ENCODE data around the gene RDH5.

Gene RDH5

DNA sequence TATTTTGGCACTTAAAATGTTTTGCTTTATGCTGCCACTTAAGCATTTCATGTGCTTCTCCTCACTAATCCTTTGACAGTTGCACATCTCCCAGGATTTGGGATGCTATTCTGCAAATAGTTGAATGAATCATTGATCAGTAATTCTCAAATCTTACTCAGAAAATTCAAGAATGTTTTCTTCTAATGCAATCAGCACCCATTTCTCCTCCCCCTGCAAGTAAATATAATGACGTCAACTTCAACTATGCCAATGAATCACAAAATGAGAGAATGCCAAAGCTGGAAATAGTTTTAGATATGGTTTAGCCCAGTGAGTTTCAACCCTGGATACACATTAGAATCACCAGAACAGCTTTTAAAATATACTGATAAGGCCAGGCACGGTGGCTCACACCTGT lies 6.5 kb upstream of the RDH5 start:
- DNase-seq = no peak

- DNase-seq = no peak
Measured at GRCh38 chr12:55715169-55715764, 4.9 kb upstream of the RDH5 start.

DNA sequence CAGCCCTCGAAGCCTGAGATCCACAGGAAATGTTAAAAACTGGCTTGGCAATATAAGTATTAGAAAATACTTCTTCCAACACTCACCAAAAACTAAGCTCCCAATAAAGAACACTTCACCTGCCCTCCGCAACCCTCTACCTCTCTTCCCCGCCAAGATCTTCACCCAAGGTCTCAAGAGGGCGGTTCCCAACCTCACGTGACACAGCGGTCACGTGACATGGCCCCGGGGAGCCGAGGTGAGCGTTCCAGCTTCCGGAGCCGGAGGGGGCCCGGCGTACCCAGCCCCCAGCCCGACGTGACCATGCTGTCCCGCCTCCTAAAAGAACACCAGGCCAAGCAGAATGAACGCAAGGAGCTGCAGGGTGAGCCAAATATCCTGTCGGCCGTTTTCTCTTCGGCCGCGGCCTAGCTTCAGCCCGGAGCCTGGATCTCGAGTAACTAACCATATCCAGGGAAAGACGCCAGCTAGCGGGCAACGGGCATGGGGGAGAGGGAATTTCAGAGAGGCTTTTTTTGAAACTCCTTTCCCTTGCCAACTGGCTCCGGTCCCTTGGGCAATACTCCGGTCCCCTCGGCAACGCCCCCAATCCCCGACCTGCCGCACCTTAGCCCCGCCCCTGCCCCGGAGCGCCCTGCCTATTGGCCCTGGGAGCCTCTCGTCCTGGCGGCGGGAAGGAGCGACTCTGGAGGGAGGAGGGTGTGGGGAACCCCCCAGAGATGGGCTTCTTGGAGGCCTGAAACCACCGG lies 4.2 kb upstream of the RDH5 start, which contains the start of gene BLOC1S1:
Gene BLOC1S1 (plus strand): TSS at position 214 of the 749 bp plus-strand sequence. CDS start 6 bp downstream, at position 220.
- peak; percentile 88 to 92 for DNase-seq

DNA sequence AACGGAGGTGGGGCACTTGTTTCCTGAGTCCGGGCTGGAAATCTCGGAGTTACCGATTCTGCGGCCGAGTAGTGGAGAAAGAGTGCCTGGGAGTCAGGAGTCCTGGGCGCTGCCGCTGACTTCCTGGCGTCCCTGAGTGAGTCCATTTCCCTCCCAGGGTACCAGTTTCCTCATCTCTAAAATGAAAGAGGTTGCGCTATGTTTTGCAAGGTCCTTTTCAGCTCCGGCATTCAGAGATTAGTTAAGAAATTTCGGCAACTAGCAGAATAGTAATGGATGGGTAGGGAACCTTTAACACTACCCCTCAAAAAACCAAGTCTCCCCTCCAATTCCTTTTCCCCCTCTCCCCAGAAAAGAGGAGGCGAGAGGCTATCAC lies 3.6 kb upstream of the RDH5 start:
- no peak for DNase-seq

DNA sequence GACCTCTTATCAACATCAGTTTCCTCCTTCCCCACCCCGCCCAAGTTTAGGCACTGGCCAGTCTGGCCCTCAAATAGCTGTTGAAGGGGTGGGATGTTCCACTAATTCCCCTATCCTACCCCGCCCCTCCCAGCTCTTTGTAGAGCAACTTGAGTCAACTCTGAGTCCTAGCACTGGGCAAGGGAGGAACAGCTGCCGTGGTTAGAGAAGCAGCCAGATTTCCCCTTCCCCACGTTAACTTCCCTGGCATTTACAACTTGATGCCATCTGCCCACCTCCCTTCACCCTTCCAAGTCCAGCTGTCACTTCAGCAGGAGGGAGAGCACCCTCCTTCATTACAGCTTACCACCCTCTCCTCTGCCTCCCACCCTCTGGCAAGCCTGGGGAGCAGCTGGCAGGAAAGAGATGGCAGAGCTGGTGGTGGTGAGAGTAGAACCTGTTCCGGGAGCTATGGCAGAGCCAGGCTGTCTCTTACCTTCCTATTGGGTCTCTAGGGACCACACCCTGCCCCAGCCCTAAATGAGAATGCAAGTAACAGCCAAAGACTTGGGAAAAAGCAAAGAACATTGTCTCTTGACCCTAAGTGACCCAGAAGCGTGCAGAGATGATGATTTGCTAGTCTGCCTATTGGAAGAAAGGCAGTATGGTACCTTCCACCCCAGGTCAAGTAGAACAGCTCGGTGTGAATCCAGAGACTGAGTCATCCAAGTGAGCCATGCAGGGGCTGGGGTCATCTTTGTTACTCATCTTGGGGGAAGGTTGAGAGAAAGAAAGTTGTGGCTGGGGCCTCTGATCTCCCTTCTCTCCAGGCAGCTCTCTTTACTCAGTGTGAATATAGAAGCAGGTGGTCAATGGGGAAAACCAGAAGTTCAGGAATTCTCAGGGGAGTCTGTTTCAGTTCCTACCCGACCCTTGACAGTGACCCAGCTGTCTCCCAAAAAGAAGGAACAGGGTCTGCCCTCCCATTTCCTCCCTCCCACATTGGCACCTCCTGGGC lies 2.9 kb upstream of the RDH5 start:
- no peak for DNase-seq

DNA sequence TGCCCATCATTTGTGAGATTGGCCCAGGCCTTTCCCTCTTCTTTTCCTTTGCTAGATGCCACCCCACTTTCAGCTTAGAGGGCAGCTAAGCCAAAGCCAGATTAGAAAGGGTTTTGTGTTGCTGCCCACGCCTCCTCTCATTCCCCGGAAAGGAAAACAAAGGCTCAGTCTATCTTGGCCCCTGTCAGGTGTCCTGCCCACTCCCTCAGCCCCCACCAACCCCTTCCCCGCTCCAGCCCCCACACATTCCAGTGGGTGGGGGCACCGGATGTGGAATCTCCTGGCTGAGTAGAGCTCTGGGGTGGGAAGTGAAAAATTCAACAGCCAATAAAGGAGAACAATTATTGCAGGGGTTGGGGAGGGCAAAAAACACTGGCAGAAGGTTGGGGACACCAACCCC lies 2.2 kb upstream of the RDH5 start:
- no peak for DNase-seq

- no peak for DNase-seq
Measured at GRCh38 chr12:55718624-55719275, 1.4 kb upstream of the RDH5 start.

- DNase-seq = no peak
Measured at GRCh38 chr12:55719371-55719770, 822 bp upstream of the RDH5 start.

DNA sequence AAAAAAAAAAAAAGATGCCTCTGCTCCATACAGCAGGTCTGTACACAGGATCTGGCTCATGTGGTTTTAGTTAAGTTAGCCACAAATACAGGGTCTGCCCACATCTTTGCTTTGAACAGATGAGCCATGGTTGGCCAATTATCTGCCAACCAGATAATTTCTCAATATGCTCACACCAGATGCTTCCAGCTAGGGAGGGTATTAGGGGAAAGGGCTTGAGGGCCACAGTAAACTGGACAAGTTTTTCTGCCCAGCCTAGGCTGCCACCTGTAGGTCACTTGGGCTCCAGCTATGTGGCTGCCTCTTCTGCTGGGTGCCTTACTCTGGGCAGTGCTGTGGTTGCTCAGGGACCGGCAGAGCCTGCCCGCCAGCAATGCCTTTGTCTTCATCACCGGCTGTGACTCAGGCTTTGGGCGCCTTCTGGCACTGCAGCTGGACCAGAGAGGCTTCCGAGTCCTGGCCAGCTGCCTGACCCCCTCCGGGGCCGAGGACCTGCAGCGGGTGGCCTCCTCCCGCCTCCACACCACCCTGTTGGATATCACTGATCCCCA lies 776 bp downstream of the RDH5 start:
- no peak for DNase-seq

GRCh38 chr12:55721601-55722213 lies 1.5 kb downstream of the RDH5 start:
- no peak for DNase-seq

DNA sequence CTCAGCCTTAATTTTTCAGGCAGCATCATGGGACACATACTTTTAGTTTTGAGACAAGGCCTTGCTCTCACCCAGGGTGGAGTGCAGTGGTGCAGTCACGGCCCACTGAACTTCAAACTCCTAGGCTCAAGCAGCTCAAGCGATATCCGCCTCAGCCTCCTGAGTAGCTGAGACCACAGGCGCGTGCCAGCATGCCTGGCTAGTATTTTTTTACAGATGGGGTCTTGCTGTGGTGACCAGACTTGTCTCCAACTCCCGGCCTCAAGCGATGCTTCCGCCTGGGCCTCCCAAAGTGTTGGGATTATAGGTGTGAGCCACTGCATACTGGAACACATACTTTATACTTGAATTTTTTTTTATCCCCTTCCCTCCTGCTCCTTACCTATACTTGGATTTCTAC lies 2.8 kb downstream of the RDH5 start:
- DNase-seq = no peak

GRCh38 chr12:55723516-55724225 lies 3.5 kb downstream of the RDH5 start:
- DNase-seq = no peak

DNA sequence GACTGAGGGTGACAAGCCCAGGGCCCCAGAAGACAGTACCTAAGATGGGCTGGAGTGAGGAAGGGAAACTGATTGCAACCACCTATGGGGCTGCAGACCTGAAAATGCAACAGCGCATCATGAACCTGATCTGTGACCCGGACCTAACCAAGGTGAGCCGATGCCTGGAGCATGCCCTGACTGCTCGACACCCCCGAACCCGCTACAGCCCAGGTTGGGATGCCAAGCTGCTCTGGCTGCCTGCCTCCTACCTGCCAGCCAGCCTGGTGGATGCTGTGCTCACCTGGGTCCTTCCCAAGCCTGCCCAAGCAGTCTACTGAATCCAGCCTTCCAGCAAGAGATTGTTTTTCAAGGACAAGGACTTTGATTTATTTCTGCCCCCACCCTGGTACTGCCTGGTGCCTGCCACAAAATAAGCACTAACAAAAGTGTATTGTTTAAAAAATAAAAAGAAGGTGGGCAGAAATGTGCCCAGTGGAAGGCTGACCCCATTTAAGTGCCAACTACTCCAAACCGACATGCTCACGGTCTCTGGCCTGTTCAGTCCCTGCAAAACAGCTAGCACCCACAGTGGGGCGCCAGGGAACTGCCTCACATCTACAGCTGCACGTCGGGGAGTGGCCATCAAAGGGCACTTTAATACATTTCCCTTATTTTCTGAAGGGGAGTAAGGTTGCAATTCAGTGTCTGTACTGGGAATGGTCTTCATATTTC lies 4.2 kb downstream of the RDH5 start:
- peak; percentile 73 to 78 for DNase-seq

DNA sequence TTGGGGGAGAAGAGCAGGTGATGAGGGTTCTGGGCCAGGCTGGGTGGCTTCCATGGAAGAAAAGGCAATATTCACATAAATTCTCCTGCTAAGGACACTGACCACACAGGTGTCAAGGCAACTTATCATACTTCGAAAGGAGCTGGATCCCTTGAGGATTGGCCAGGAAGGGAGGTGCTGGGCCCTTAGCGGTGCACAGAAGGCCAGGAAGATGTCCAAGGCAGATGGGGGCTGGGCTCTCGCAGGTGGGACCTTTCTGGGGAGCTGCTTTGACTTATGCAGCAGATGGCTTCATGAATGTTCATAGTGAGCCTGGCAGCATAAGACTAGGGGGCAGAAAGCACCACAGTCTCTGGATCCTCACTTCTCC lies 4.7 kb downstream of the RDH5 start:
- DNase-seq = no peak

GRCh38 chr12:55725556-55725955 lies 5.4 kb downstream of the RDH5 start:
- no peak for DNase-seq

GRCh38 chr12:55726971-55727370 lies 6.8 kb downstream of the RDH5 start:
- DNase-seq = no peak

DNA sequence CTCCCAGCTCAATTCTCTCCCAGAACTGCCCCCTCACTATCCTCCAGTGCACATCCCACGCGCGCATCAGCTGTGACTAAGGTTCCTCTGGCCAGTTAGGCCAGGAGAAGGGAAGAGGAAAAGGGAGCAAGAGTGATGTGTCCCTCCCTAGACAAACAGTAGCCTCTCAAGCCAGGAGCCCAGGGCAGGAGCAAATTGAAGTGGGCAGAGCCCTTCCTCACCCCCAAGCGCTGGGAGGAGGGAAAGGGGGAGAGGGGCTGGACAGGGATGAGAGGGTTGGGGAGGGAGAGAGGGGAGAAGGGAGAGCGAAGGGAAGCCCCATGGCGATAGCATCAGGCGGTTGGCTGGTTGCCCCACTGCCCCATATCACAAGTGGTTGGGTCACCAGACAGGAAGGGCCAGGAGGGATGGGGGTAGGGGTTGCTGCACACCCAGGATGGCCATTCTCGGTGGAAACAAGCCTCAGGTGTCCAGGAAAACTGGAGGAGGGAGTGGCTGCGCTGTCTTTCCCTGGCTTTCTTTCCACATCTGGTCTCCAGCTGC lies 7.5 kb downstream of the RDH5 start:
- DNase-seq = no peak

- DNase-seq = peak in 1 of 2 donors; percentile 35
Measured at GRCh38 chr12:55728186-55728938, 8.2 kb downstream of the RDH5 start.

- DNase-seq = peak; percentile 69 to 71
Measured at GRCh38 chr12:55728939-55729818, 9.0 kb downstream of the RDH5 start, which contains the start of gene CD63. CD63 (minus strand) TSS chr12:55729009; CDS start chr12:55728341, 668 bp downstream.

All from CD4-positive, alpha-beta T cell treated with Interferon alpha-2 for 1 hour (primary cell).